Mammary epithelial cell (primary cell): ENCODE results near the gene SMAD6.

Experiments
- CTCF ChIP-seq, 2 donors: IDR thresholded peaks in 1 of 2; conservative IDR thresholded peaks in 1 of 2; 2 replicates each; pipeline ENCODE4 v1.5.1; 2011 to 2012; ENCODE audit warnings: inconsistent platforms in 2 of 2, low read length in 2 of 2, mild to moderate bottlenecking in 2 of 2, control low read depth in 1 of 2, low read depth in 1 of 2; ENCODE audit not compliant: insufficient read depth in 1 of 2; ENCODE audit errors: extremely low read depth in 1 of 2
- EZH2 ChIP-seq: IDR thresholded peaks from 2 replicates; pipeline ENCODE4 v1.6.1; 2012; ENCODE audit warnings: low read length, inconsistent platforms, borderline replicate concordance

GRCh38 chr15:66778716-66779115 lies 76.7 kb downstream of the SMAD6 start:
- no peak for TF ChIP-seq CTCF (conservative IDR thresholded peaks at IDR 0.05 in 1 of 2, IDR thresholded peaks at IDR 0.05 in 1 of 2; ENCODE audit: extremely low read depth in 1 of 2, insufficient read depth in 1 of 2, low read depth in 1 of 2, low read length in 2 of 2)
- no peak for TF ChIP-seq EZH2
